ENCODE measurements around the gene C10orf143. TPM values are rescaled to one million over a fixed set of nuclear protein-coding genes. Genes with fewer than 3 reads are reported as not detected.

C10orf143 gene
- polyA plus RNA-seq, 1 donor (not counting 4 experiments of a cell fraction or from before 2014, with no cell fraction given): 1.4 TPM

DNA sequence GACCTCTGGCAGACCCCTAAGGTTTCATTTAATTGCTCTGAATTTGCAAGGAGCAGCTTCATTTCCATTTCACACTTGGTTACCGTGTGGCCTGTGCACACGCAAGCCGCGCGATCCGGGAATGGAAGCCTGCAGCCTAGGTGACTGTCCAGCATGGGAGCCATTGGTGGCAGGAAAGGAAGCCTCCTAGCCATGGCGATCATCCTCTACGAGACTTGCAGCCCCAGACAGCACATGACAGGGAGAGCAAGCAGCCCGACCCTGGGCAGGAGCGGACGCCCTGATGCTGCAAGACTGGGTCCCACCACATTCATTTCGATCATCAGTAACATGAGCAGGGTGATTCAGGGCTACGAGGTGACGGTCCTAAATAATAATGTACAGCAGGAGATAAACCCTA lies 33.9 kb downstream of the C10orf143 start:
- no peak overlapping the region for H3K9ac ChIP-seq (ENCODE audit: control insufficient read depth, extremely low read depth, insufficient read depth, low read length)
- H3K79me2 ChIP-seq (ENCODE audit: control insufficient read depth, insufficient read depth, low read length): no peaks in the 10 kb centered on the region
- H3K4me2 ChIP-seq (ENCODE audit: control insufficient read depth, extremely low read depth, insufficient read depth, low read depth, low read length): no peak overlapping the region
- H2AFZ ChIP-seq (ENCODE audit: control insufficient read depth, low read length): no peak overlapping the region
- H3K27me3 ChIP-seq (ENCODE audit: control insufficient read depth, extremely low read depth, insufficient read depth, low read length): no peaks in the 10 kb centered on the region
- FAIRE-seq (no peak), DNase-seq (ENCODE audit: low read depth, low spot score) (no peak)
- H3K27ac ChIP-seq (ENCODE audit: control insufficient read depth, insufficient read depth, low read length): no peak overlapping the region
- dilution Hi-C loops (cut with MboI; ENCODE audit: extremely low pct_ligation_motif_present, low sequenced_read_pairs): no loop called here
- no peaks in the 10 kb centered on the region for H3K9me3 ChIP-seq (ENCODE audit: control insufficient read depth, low read depth, low read length)
- H3K4me3 ChIP-seq (ENCODE audit: control insufficient read depth in 2 of 3, extremely low read depth in 1 of 3, insufficient read depth in 2 of 3, low read depth in 1 of 3, low read length in 3 of 3): no peak overlapping the region
- no peaks in the 10 kb centered on the region for H3K36me3 ChIP-seq (ENCODE audit: control insufficient read depth in 2 of 2, extremely low read depth in 1 of 2, insufficient read depth in 2 of 2, low read length in 2 of 2)
- TF ChIP-seq EZH2 (IDR thresholded peaks at IDR 0.05; ENCODE audit: low read length): no peak
- TF ChIP-seq, protein P1, sequence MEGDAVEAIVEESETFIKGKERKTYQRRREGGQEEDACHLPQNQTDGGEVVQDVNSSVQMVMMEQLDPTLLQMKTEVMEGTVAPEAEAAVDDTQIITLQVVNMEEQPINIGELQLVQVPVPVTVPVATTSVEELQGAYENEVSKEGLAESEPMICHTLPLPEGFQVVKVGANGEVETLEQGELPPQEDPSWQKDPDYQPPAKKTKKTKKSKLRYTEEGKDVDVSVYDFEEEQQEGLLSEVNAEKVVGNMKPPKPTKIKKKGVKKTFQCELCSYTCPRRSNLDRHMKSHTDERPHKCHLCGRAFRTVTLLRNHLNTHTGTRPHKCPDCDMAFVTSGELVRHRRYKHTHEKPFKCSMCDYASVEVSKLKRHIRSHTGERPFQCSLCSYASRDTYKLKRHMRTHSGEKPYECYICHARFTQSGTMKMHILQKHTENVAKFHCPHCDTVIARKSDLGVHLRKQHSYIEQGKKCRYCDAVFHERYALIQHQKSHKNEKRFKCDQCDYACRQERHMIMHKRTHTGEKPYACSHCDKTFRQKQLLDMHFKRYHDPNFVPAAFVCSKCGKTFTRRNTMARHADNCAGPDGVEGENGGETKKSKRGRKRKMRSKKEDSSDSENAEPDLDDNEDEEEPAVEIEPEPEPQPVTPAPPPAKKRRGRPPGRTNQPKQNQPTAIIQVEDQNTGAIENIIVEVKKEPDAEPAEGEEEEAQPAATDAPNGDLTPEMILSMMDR (optimal IDR thresholded peaks at IDR 0.05 in 1 of 3, IDR thresholded peaks at IDR 0.05 in 1 of 3, conservative IDR thresholded peaks at IDR 0.05 in 1 of 3; ENCODE audit: extremely low read depth in 1 of 3, insufficient read depth in 2 of 3, low read length in 3 of 3): no peak
- H3K4me1 ChIP-seq (ENCODE audit: control insufficient read depth, extremely low read depth, insufficient read depth, low read length): no peaks in the 10 kb centered on the region
- H3K9me1 ChIP-seq (ENCODE audit: control insufficient read depth, extremely low read depth, insufficient read depth, low read length): no peaks in the 10 kb centered on the region
- no peaks in the 10 kb centered on the region for H4K20me1 ChIP-seq (ENCODE audit: control insufficient read depth, extremely low read depth, insufficient read depth, low read length)

DNA sequence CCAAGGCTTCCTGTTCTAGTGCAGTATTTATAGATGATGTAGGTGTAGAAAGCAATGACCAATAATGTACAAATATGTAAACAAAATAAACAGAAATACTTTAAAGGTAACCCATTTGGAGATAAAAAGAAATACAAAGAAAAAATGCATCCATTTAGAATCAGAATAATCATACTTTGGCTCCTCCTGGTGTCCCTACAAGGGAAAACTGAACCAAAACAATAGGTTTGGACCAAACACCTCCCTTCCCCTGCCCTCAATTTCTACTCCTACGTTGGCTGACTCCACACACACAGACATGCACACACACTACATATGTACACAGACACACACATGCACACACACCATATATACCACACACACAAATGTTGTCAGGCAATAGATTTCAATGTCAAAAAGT lies 36.0 kb downstream of the C10orf143 start:
- H4K20me1 ChIP-seq (ENCODE audit: control insufficient read depth, extremely low read depth, insufficient read depth, low read length): no peaks in the 10 kb centered on the region

More for the DNA sequence above, 36.0 kb downstream of the C10orf143 start:
- Histone ChIP-seq H3K9me3 (ENCODE audit: control insufficient read depth, low read depth, low read length) (no peaks in the 10 kb centered on the region), H3K27ac (ENCODE audit: control insufficient read depth, insufficient read depth, low read length) (no peak overlapping the region), H3K27me3 (ENCODE audit: control insufficient read depth, extremely low read depth, insufficient read depth, low read length) (no peaks in the 10 kb centered on the region), H3K4me3 (ENCODE audit: control insufficient read depth in 2 of 3, extremely low read depth in 1 of 3, insufficient read depth in 2 of 3, low read depth in 1 of 3, low read length in 3 of 3) (no peak overlapping the region), H3K9me1 (ENCODE audit: control insufficient read depth, extremely low read depth, insufficient read depth, low read length) (no peaks in the 10 kb centered on the region), H3K36me3 (ENCODE audit: control insufficient read depth in 2 of 2, extremely low read depth in 1 of 2, insufficient read depth in 2 of 2, low read length in 2 of 2) (no peaks in the 10 kb centered on the region), H2AFZ (ENCODE audit: control insufficient read depth, low read length) (no peak overlapping the region), H3K9ac (ENCODE audit: control insufficient read depth, extremely low read depth, insufficient read depth, low read length) (no peak overlapping the region), H3K4me2 (ENCODE audit: control insufficient read depth, extremely low read depth, insufficient read depth, low read depth, low read length) (no peak overlapping the region), H3K79me2 (ENCODE audit: control insufficient read depth, insufficient read depth, low read length) (no peaks in the 10 kb centered on the region), H3K4me1 (ENCODE audit: control insufficient read depth, extremely low read depth, insufficient read depth, low read length) (no peaks in the 10 kb centered on the region)
- dilution Hi-C loops (cut with MboI; ENCODE audit: extremely low pct_ligation_motif_present, low sequenced_read_pairs): no loop called here
- TF ChIP-seq EZH2 (IDR thresholded peaks at IDR 0.05; ENCODE audit: low read length): no peak
- TF ChIP-seq, protein P1 (optimal IDR thresholded peaks at IDR 0.05 in 1 of 3, IDR thresholded peaks at IDR 0.05 in 1 of 3, conservative IDR thresholded peaks at IDR 0.05 in 1 of 3; ENCODE audit: extremely low read depth in 1 of 3, insufficient read depth in 2 of 3, low read length in 3 of 3): no peak
- no peak for DNase-seq (ENCODE audit: low read depth, low spot score)
- FAIRE-seq: no peak
